Stimulated activated CD4-positive, alpha-beta T cell treated with anti-CD3 and anti-CD28 coated beads, Interleukin-1b, Interleukin-23, amount 100 ng/mL, for 24 hours (primary cell): Measurements from ENCODE around the gene TTLL13.
"Not testable (repeated sequence)": the region's sequence is repeated elsewhere in the genome, so short reads cannot be mapped to it uniquely, and the experiment has no call there.

Experiments
- DNase-seq, 4 experiments: peaks; one replicate each; pipeline ENCODE4 v3.0.0-alpha.2; 2020; ENCODE audit warnings: low read depth in 4 of 4, low spot score in 1 of 4

The TTLL13 gene

GRCh38 chr15:90280743-90281142 is 31.4 kb downstream of the TTLL13 start:
- not testable (repeated sequence) for DNase-seq

DNA sequence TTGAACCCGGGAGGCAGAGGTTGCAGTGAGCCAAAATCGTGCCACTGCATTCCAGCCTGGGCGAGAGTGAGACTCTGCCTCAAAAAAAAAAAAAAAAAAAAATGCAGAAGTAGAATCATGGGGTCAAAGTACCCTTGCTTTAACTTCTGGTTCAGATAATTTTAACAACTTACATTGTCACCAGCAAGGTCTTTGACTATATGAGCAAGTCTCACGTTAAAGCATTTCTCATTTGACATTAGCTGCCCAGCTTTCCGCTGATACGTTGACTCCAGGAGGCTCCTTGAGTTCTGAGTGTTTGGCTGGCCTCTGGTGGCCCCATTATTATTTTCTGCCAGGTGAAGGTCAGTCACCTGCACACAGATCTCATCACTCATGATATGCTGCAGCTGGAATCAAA is 32.3 kb downstream of the TTLL13 start:
- DNase-seq = not testable (repeated sequence)

- DNase-seq = no peak
These were observed 37.3 kb downstream of the TTLL13 start for GRCh38 chr15:90286678-90287077.

- DNase-seq = no peak
These were observed 37.7 kb downstream of the TTLL13 start for GRCh38 chr15:90287101-90287500.

DNA sequence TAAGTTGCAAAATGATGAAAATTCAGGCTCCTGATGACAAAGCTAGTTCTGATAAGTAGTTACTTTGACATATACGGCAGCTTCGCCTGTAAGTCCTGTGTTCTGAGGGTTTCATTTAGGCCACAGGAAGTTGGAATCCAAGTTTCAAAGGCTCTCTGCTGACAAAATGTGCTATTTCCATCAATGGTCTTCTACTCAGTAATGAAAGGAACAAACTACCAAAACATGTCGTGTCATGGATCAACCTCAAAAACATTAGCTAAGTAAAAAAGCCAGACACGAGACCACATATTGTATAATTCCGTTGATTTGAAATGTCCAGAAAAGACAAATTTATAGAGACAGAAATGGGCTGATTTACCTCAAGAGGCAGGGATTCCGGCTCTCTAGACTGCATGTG is 38.6 kb downstream of the TTLL13 start:
- no peak for DNase-seq

GRCh38 chr15:90291679-90292356 is 42.5 kb downstream of the TTLL13 start:
- DNase-seq = no peak

DNA sequence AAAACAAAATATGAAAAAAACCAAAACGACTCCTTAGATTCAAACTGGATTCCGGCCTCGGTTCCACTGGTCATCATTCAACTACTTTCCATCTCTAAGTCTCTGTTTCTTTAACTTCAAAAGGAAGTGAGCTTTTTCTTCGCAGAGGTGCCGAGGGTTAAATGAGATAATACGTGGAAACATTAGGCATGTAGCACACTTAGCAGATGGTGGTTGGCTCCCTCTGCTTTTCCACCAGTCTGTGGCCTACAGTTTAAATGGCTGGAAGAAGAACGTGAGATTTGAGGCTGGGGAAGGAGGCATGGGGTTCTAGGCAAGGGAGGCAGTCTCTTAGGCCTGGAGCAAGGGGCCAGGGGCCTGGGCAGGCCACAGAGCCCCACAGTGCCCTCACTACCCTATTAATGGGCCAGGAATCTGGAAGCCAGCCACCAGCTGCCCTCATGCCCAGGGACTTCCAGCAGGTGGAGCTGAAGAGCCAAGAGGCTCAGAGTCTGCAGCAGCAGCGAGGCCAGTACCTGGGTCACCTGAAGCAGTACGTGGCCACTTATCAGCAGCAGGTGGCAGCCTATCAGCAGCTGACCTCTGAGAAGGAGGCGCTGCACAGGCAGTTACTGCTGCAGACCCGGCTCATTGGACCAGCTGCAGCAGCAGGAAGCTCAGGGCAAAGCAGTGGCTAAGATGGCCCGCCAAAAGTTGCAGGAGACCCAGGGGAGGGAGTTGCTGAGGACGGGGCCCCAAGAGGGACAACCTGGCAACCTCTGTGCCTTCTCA is 43.9 kb downstream of the TTLL13 start:
- DNase-seq = peak; percentile 42 to 55 (median 50)

DNA sequence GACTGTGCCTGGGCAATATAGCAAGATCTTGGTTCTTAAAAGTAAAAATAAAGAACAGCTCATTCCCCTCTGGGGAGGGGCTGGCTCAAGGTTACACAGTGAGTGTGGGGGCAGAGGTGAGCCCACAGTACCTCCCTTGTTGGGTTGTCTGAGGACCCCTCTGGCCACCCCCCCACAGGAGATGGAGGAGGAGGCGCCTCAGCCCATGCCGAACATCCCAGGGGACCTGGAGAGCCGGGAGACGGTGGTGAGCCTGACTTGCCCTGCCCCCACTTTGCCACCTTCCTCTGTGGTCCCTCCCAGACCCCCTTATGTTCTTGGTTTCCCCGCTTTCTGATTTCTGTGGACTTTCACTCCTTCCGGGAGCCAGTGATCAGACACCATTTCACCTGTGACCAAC is 44.8 kb downstream of the TTLL13 start:
- no peak for DNase-seq

DNA sequence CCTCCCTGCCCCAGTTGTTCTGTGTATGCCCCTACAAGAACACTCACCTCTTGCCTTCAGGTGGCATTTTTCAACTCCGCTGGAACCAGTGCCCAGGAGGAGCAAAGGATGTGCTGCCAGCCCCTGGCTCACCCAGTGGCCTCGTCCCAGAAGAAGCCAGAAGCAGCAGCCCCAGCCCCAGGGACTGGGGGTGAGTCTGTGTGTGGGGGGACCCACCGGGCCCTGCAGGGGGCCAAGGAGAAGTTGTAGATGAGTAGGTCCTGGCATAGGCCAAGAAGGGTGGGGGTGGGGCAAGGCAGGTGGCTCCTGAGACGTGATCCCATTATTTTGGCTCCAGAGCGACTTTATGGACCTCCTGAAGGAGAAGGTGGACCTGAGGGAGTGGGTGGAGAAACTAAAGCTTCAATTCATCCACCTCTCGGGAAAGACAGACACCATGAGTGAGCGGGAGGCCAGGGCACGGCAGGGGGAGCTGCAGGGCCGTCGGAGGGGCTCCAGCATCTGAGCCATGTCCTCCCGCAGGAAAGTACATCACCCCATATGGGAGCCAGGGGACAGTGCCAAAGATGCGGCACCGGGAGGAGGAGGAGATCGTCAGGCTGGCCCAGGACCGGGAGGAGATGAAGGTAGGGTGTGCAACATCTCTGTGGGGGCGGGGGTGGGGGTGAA is 45.4 kb downstream of the TTLL13 start:
- no peak for DNase-seq

GRCh38 chr15:90295270-90295648 is 45.9 kb downstream of the TTLL13 start:
- no peak for DNase-seq

DNA sequence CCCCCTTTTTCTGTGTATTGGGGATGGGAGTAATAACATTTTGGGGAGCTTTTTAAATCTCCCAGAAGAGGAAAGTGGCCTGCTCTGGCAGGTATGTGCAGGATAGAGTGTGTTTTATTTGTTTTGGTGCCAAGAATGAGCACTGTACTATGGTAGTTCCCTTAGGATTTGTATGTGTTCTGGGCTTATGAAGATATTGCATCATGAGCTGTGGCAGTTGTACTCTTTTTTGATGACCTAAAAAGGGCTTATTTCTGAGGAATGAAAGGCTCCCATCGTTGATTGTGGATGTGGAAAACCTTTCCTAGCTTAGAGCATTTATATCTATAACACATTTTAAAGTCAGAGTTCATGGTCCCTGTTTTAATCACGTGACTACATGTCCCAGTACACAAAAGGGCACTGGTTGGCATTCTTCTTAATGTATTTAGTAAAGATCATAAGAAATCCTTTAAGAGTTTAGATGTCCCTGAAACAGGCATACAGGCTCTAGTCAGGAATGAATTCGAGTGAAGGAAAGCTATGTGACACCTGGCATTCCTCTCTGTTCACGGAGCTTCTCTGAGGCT is 47.0 kb downstream of the TTLL13 start:
- not testable (repeated sequence) for DNase-seq

- no peak for DNase-seq
These were observed 47.7 kb downstream of the TTLL13 start for GRCh38 chr15:90297021-90297420.

- no peak for DNase-seq
These were observed 51.2 kb downstream of the TTLL13 start for GRCh38 chr15:90300541-90300940.

DNA sequence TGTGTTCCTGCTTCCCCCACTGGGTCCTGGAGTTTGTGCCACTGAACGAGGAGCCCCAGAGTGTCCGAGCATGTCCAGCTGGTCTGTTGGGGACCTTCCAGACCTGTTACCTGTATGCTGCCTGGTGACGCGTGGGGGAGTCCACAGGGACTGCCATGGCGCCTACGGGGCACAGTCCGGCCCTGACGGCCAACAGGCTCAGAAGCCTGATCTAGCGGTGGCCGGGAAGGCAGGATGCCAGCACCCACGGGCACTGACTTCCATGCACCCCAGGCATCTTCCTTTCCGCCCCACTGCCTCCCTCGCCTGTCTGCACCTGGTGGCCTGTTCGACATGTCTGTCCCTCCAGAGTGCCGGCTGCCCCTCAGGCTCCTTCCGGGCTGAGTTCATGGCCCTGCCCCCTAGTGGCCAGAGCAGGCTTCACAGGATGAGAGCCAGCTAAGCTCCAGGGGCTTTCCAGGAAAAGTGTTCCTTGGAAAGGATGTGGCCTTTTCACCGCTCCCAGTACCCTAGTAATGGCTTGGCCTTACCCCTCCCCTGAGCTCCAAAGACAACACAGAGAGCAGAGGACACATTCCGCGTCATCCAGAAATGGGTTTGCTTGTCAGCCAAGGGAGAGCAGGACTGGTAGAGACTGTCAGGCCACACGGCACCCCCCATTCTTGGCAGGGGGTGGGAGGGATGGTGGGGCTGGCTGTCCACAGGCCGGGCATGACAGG is 51.8 kb downstream of the TTLL13 start:
- DNase-seq = peak in 3 of 4 experiments; percentile 33 to 50 (median 44)

DNA sequence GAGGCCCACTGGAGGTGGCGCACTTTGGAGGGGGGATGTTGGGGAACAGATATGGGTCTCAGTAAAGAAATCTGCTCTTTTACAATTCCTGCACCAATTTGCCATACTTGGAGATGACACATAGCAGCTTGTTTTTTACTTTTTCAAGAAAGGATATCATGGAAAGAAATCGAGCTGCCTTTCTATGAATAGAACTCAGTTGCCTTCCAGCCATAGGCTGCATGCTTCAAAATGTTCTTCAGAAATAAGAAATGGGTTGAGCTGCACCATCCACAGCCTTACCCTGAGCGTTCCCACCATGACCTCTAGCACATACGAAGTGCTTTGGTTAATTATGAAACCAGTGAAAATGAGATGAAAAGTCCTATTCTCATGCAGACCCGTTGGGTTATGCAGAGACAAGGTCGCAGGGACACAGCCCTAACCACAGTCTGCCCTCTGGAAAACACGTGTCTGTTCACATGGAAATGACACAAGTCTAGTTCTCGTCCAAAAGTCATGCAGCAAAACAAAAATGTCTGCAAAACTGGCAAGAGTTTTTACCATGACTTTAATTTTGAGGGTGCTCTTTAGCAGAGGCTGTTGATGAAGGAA is 52.4 kb downstream of the TTLL13 start:
- no peak for DNase-seq

- not testable (repeated sequence) for DNase-seq
These were observed 56.0 kb downstream of the TTLL13 start for GRCh38 chr15:90305355-90305754.

DNA sequence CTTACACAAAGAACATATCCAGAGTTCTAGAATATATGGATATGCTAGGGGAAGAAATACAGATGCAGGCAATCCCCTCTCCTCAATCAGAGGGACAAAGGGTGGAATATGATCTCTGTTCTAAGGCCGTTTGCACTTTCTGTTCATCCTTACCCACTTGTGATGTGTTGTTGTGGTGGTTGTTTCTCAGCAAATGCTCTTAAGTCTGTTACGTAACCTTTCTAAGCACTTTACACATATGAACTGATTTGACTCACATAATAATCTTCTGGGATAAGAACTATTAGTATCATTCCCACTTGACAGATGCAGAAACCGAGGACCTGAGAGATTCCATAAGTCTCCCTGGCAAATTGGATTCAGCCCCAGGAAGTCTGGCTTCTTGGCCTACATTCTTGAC is 56.6 kb downstream of the TTLL13 start:
- no peak for DNase-seq

DNA sequence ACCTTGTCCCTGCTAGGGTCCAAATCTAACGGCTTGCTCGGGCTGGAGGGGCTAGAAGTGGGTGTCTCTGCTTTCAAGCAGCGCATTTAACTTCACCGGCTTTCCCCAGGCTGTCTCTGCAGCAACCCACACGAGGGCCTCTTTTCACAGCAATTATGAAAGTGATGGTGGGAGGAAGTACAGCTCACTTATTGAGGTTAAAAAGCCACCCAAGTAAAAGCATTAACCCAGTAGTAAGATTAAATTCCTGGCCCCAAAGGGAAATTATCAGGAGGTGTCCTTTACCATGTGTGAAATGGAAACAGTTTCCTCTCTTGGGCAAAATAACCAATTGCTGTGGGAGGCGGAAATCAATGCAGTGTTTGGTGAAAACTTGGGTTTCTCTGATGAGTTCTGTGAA is 57.2 kb downstream of the TTLL13 start:
- DNase-seq = no peak

DNA sequence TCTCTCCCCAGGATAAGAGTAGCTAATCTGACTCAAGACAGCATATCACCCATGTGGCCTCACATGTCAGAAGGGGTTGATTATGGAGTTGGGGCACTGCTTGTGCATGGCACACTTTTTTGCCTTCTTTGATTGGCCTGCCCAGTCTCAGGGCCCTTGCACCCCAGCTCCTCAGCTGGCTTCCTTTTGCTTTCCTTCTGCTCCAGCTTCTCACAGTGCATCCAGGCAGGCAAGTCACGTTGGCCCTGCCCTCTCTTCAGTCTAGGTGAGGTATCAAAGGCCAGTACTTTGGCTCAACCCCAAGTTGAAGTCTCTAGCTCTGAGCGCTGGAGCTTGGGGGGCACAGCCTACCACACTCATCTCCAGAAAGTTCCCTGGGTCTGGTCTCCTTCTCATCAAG is 58.3 kb downstream of the TTLL13 start:
- DNase-seq = no peak

- DNase-seq = no peak
These were observed 59.7 kb downstream of the TTLL13 start for GRCh38 chr15:90309020-90309419.
